ENCODE measurements around the gene NAPG. TPM values are rescaled to one million over a fixed set of nuclear protein-coding genes. Genes with fewer than 3 reads are reported as not detected.
"Not testable (repeated sequence)": the region's sequence is repeated elsewhere in the genome, so short reads cannot be mapped to it uniquely, and the experiment has no call there.

Gene NAPG
- total RNA-seq, 1 donor from 2014 or later = 32.0 TPM

GRCh38 chr18:10563886-10564285 lies 38.1 kb downstream of the NAPG start:
- H3K36me3 Mint-ChIP-seq (ENCODE audit: low read depth) = no peaks in the 10 kb centered on the region
- peaks cover 29% of the 10 kb centered on the region for H3K4me1 Mint-ChIP-seq (ENCODE audit: low read depth)
- no peaks in the 10 kb centered on the region for H3K9me3 Mint-ChIP-seq (ENCODE audit: low read depth)
- no peak overlapping the region for H3K4me3 Mint-ChIP-seq (ENCODE audit: unreplicated experiment)
- DNase-seq (ENCODE audit: low spot score) = no peak
- no peak overlapping the region for H3K27ac Mint-ChIP-seq (ENCODE audit: unreplicated experiment)
- no peaks in the 10 kb centered on the region for H3K27me3 Mint-ChIP-seq (ENCODE audit: low read depth)
- TF ChIP-seq CTCF (IDR thresholded peaks at IDR 0.05) = no peak

GRCh38 chr18:10564975-10565773 lies 39.3 kb downstream of the NAPG start:
- no peak overlapping the region for H3K4me3 Mint-ChIP-seq (ENCODE audit: unreplicated experiment)
- H3K27ac Mint-ChIP-seq (ENCODE audit: unreplicated experiment) = no peak overlapping the region
- no peak for DNase-seq (ENCODE audit: low spot score)
- no peaks in the 10 kb centered on the region for H3K36me3 Mint-ChIP-seq (ENCODE audit: low read depth)
- H3K9me3 Mint-ChIP-seq (ENCODE audit: low read depth) = no peaks in the 10 kb centered on the region
- no peak for TF ChIP-seq CTCF (IDR thresholded peaks at IDR 0.05)
- H3K4me1 Mint-ChIP-seq (ENCODE audit: low read depth) = peaks cover 22% of the 10 kb centered on the region
- H3K27me3 Mint-ChIP-seq (ENCODE audit: low read depth) = no peaks in the 10 kb centered on the region

- H3K27me3 Mint-ChIP-seq (ENCODE audit: low read depth) = no peaks in the 10 kb centered on the region
- DNase-seq (ENCODE audit: low spot score) = no peak
- H3K4me3 Mint-ChIP-seq (ENCODE audit: unreplicated experiment) = no peak overlapping the region
- peaks cover 19% of the 10 kb centered on the region for H3K4me1 Mint-ChIP-seq (ENCODE audit: low read depth)
- H3K27ac Mint-ChIP-seq (ENCODE audit: unreplicated experiment) = no peak overlapping the region
- H3K9me3 Mint-ChIP-seq (ENCODE audit: low read depth) = no peaks in the 10 kb centered on the region
- TF ChIP-seq CTCF (IDR thresholded peaks at IDR 0.05) = no peak
- no peaks in the 10 kb centered on the region for H3K36me3 Mint-ChIP-seq (ENCODE audit: low read depth)
These were observed 40.0 kb downstream of the NAPG start for GRCh38 chr18:10565835-10566234.

- Mint-ChIP-seq H3K36me3 (ENCODE audit: low read depth) (no peaks in the 10 kb centered on the region), H3K4me1 (ENCODE audit: low read depth) (peaks cover 19% of the 10 kb centered on the region), H3K9me3 (ENCODE audit: low read depth) (no peaks in the 10 kb centered on the region), H3K4me3 (ENCODE audit: unreplicated experiment) (no peak overlapping the region), H3K27me3 (ENCODE audit: low read depth) (no peaks in the 10 kb centered on the region), H3K27ac (ENCODE audit: unreplicated experiment) (no peak overlapping the region)
- no peak for TF ChIP-seq CTCF (IDR thresholded peaks at IDR 0.05)
- no peak for DNase-seq (ENCODE audit: low spot score)
These were observed 40.6 kb downstream of the NAPG start for GRCh38 chr18:10566390-10566789.

GRCh38 chr18:10569941-10570340 lies 44.1 kb downstream of the NAPG start:
- H3K27me3 Mint-ChIP-seq (ENCODE audit: low read depth); H3K27ac Mint-ChIP-seq (ENCODE audit: unreplicated experiment); H3K4me3 Mint-ChIP-seq (ENCODE audit: unreplicated experiment); DNase-seq (ENCODE audit: low spot score); H3K4me1 Mint-ChIP-seq (ENCODE audit: low read depth); H3K9me3 Mint-ChIP-seq (ENCODE audit: low read depth); H3K36me3 Mint-ChIP-seq (ENCODE audit: low read depth): not testable (repeated sequence)

GRCh38 chr18:10570622-10571021 lies 44.8 kb downstream of the NAPG start:
- H3K9me3 Mint-ChIP-seq (ENCODE audit: low read depth) = no peaks in the 10 kb centered on the region
- H3K36me3 Mint-ChIP-seq (ENCODE audit: low read depth) = no peaks in the 10 kb centered on the region
- H3K27me3 Mint-ChIP-seq (ENCODE audit: low read depth) = no peaks in the 10 kb centered on the region
- H3K4me1 Mint-ChIP-seq (ENCODE audit: low read depth) = peaks cover 2% of the 10 kb centered on the region
- no peak overlapping the region for H3K4me3 Mint-ChIP-seq (ENCODE audit: unreplicated experiment)
- no peak overlapping the region for H3K27ac Mint-ChIP-seq (ENCODE audit: unreplicated experiment)
- DNase-seq (ENCODE audit: low spot score) = no peak
- TF ChIP-seq CTCF (IDR thresholded peaks at IDR 0.05) = no peak
